HL-60/S4 (cell line): ENCODE data around the gene SMC2.

Experiments
- in situ Hi-C: fragments of 300-500 bp; cut with MboI; formaldehyde crosslinking; loops from 2 replicates; pipeline ENCODE4 v1.14.3; 2022; ENCODE audit warnings: low sequenced_read_pairs

SMC2 gene

DNA sequence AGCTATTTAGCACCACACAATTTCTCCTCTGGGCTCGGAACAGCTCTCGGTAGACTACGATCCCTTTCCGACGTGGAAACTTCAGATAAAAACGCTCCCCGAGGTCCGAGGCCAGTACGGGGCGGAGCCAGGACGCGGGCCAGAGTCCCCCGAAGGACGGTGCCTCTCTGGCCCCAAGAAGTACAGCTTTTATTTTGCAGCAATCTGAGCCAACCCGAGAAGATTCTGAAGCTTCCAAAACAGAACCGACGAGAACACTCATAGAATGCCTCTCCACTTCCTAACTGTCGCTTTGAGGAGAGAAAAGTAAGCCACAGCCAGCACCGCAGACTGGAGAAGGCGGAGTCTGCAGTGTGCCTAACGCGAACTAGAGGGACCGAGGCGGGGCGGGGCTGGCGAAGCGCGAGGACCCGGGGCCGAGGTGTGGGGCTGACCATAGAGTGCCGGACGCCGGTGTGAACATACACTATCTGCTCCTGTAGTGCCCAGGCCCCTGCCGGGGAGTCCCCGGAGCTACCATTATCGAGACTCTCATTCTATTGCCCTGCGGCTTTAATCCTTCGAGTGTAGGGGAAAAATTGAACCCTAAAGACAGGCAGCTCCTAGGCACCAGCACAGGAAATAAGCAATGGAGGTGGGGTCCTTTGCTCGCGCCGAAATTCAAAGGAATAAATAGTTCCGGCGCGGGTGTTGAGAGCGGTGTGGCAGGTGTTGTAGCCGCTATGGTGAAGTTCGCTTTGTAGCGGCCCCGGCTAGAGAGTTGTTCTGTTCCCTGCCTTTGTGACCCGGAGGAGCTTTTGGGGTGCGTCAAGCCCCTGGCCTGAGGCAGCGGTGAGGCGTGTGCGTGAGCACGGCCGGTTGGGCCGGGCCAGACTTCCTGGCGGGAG is at the start of gene SMC2:
TSS of gene SMC2 (plus strand) at position 663 of the 887 bp plus-strand sequence. CDS start 1,076 bp downstream, outside the sequence.
- in situ Hi-C loops: no loop called here

DNA sequence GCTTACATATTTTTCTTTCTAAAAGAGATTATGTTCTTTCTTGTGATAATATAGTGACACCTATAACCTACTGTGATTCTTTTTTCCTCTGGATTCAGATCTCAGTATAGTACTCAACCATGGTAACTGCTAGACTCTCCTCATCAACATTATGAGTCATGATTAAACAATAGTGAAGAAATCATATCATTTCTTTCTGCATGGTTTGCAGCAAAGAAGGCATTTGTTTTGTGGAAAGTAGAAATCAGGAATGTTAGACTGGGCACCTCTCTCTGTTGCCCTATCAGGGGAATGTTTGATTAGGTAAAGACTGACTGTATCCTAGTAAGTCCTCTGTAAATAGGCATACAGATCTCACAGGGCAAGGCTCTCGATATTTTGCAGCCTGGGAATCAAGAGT is 25.6 kb upstream of the SMC2 start:
- in situ Hi-C loops: no loop called here

- in situ Hi-C loops: no loop called here
Measured at GRCh38 chr9:104069288-104069687, 24.8 kb upstream of the SMC2 start.

GRCh38 chr9:104071589-104071988 is 22.5 kb upstream of the SMC2 start:
- in situ Hi-C loops: no loop called here

DNA sequence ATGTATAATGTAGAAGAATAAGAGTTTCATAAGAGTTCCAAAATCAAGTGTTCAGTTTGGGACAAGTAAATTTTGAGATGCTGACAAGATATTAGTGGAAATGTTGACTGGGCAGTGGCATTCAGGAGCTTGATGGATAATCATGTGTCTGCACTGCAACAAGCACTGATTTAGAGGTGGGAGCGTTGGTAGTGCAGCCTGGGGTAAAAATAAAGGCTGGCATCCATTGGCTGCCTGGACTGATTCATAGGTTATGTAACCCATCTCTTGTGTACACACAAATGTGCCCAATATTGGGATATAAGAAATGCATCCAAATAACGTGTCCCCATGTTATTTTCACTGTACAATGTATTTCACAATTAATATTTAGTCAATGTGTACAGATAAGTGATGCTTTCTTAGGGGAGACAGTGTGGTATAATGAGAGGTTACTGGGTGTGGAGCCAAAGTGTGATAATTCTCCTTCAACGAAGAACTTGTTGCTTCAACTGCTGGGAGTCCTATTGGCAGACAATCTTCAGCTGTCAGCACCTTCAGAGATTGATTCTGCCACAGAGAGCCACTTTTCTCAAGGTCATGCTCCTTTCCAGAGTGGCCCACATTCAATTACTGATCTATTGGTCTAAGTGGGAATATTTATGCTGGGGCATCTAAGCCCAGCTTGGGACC is 20.9 kb upstream of the SMC2 start:
- in situ Hi-C loops: no loop called here

- in situ Hi-C loops: no loop called here
Measured at GRCh38 chr9:104073770-104074133, 20.4 kb upstream of the SMC2 start.

DNA sequence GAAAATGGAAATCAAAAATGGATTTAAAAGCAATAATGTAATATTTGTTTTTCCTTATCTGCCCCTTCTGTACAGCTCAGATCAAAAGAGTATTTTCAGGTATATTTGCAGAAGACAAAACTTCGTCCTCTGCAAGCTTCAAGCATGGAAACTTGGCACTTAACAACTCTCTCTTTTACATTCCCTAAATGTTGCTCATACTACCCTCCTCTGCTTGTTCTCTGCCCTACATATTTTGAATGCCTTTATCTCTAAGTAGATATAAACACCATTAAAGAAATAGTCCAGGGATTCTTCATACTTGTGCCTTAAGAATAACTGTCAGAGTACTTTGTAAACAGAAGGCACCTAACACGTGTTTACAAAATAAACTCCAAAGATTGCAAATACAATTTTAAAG is 19.2 kb upstream of the SMC2 start:
- in situ Hi-C loops: no loop called here

- in situ Hi-C loops: no loop called here
Measured at GRCh38 chr9:104075801-104076753, 18.0 kb upstream of the SMC2 start.

GRCh38 chr9:104078596-104078995 is 15.5 kb upstream of the SMC2 start:
- in situ Hi-C loops: no loop called here

DNA sequence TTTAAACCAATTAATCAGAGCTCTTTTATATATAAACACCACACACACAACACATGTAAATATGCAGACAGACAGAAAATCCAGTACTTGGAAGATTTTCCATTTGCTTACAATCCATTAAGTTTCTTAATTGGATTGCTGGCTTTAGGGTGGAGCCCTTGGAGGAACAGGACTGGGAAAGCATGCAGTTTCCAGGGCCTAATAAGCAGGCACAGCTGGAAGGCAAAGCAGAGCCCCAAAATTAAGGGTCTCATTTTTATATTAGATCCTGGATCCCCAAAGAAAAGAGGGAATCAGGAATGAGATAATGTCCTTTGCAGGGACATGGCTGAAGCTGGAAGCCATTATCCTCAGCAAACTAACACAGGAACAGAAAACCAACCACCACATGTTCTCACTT is 13.1 kb upstream of the SMC2 start:
- in situ Hi-C loops: no loop called here

DNA sequence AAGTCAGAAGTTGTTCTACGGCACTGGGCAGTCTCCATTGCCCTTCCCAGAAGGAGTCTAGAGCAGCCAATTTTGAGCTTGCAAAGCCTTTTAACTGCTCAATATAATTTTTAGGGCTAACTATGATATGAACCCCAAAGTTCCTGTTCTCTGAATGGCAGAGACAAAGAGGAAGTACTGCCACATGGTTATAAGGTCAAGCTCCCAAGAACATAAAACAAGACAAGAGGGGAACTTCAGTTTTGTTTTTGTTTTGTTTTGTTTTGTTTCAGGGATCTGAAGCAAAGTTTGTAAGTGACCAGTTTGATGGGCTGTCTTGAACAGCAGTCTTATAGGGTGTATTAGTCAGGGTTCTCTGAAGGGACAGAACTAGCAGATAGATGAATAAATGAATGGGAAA is 11.9 kb upstream of the SMC2 start:
- in situ Hi-C loops: no loop called here

DNA sequence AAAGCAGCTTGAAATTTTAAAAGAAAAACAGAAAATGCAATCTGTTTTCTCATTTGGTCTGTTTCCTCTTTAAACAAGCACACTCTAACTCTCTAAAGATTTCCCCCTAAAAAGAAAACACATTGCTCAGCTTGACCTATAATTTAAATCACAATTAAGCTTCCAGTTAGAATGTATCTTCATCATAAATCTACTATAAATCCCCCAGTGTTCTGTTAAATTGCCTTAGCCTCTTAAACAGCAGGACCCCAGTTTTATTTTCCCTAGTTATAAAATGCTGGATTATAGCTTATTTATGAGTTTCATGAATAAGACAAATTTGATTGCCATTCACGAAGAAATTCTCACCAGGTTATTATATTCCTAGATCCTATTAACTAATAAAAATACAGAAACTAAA is 8.6 kb upstream of the SMC2 start:
- in situ Hi-C loops: no loop called here

- in situ Hi-C loops: no loop called here
Measured at GRCh38 chr9:104087894-104088293, 6.2 kb upstream of the SMC2 start.

DNA sequence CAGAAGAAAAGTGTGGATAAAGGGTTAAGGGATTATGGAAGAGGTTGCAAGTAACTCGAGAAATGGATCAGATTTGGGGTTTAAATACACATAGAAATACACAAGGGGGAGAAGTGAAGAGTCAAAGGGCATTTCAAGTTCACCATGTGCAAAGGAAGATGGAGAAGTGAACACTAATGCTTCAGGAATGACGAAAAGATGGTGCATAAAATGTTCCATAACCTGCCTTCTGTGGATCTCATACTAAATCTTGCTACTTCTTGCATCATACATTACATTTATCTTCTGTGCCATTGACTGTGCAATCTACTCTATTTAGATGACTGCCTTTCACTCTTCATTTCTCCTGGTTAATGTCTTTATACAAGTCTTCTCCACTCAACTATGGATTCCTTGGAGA is 5.7 kb upstream of the SMC2 start:
- in situ Hi-C loops: no loop called here

- in situ Hi-C loops: no loop called here
Measured at GRCh38 chr9:104090578-104090977, 3.5 kb upstream of the SMC2 start.

DNA sequence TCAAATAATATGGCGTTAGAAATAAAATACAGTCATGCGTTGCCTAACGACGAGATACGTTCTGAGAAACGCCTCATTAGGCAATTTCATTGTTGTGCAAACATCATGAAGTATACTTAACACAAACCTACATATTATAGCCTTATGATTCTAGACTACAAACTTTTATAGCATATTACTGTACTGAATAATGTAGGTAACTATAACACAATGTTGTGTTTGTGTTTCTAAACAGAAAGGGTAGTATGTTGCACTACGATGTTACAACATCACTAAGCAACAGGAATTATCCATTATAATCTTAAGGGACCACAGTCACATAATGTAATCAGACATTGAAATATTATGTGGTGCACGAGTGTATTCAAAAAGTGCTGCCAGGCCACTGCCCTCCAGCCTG is 3.0 kb upstream of the SMC2 start:
- in situ Hi-C loops: no loop called here

DNA sequence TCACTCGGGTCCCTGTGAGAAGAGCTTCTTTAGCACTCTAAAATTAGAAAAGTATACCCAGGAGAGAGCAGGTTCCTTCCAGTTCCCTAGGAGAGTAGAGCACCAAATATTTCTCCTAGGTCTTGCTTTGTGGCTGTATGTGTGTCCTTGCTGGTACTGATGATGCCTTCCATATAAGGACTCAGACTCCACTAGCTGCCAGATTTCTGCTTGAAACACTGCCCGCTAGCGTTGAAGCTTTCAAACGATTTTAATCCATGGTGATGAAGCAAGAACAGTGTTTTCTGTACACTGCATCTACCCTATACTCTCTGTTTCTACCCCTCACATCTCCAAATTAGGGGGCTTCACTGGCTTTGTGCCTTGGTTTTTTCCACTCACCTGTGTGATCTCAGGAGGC is 2.4 kb upstream of the SMC2 start:
- in situ Hi-C loops: no loop called here

- in situ Hi-C loops: no loop called here
Measured at GRCh38 chr9:104092192-104092591, 1.9 kb upstream of the SMC2 start.

DNA sequence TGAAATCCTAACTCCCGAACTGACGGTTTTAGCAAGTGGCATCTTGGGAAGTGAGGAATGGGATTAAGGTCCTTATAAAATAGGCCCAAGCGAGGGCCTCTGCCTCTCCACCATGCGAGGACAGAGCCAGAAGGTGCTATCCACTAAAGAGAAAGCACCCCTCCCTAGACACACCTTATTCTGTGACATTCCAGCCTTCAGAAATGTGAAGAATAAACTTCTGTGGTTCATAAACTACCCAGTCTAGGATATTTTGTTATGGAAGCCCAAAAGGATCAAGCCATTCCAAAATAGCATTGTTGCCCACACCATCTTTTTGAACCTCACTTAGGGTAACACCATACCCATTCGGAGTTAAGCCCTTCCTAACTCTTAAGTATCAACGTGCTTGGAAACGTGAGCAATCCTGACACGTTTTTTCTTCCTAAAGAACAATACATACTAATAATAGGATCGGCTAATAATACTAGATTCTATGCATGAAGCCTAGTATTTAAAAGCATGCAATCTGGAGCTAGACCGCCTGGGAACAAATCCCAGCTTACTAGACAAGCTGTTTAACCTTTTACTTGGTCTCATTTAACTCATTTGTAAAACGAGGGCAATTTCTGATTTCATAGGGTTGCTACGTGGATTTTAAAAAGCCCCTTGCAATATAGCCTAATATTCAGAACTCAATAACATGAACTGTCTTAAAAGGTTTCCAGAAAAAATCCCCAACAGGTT is 1.1 kb upstream of the SMC2 start:
- in situ Hi-C loops: no loop called here

- in situ Hi-C loops: no loop called here
Measured at GRCh38 chr9:104094534-104095015, 466 bp downstream of the SMC2 start.
